Measurements from ENCODE around the gene SLC12A8. TPM values are rescaled to one million over a fixed set of nuclear protein-coding genes. Genes with fewer than 3 reads are reported as not detected.

SLC12A8 gene
- total RNA-seq, 1 donor from 2014 or later, result 2.9 TPM

- Mint-ChIP-seq H3K9me3 (no peaks in the 10 kb centered on the region), H3K27me3 (ENCODE audit: low read depth) (peaks cover 13% of the 10 kb centered on the region), H3K4me3 (no peak overlapping the region), H3K27ac (ENCODE audit: unreplicated experiment) (no peak overlapping the region), H3K4me1 (peaks cover 9% of the 10 kb centered on the region), H3K36me3 (ENCODE audit: low read depth) (no peaks in the 10 kb centered on the region)
- TF ChIP-seq CTCF (conservative IDR thresholded peaks at IDR 0.05), result no peak
- DNase-seq (ENCODE audit: low read depth, low spot score), result no peak
These were observed 75.6 kb downstream of the SLC12A8 start for GRCh38 chr3:125136966-125137357.

DNA sequence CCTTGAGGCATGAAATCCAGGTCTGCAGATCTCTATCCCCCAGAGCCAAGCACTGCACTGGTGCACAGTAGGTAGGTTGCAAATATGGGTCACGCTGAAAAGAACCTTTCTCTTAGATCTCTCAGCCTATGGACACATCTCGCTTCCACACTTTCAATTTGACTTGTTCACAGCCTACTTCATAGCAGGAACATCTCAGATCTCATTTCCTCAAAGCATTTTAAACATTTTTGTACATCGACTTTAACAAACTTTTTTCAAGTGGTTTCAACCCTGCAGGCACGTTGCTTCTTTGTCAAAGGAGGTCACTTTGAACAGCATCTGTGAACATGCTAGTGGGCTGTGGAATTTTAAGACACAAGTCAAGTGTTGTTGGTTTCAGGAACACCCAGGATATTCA lies 76.0 kb downstream of the SLC12A8 start:
- TF ChIP-seq CTCF (conservative IDR thresholded peaks at IDR 0.05), result no peak
- no peaks in the 10 kb centered on the region for H3K9me3 Mint-ChIP-seq
- no peak overlapping the region for H3K4me3 Mint-ChIP-seq
- H3K27ac Mint-ChIP-seq (ENCODE audit: unreplicated experiment), result no peak overlapping the region
- peaks cover 8% of the 10 kb centered on the region for H3K27me3 Mint-ChIP-seq (ENCODE audit: low read depth)
- no peaks in the 10 kb centered on the region for H3K36me3 Mint-ChIP-seq (ENCODE audit: low read depth)
- DNase-seq (ENCODE audit: low read depth, low spot score), result no peak
- H3K4me1 Mint-ChIP-seq, result peaks cover 7% of the 10 kb centered on the region

- Mint-ChIP-seq H3K4me3 (no peak overlapping the region), H3K27ac (ENCODE audit: unreplicated experiment) (no peak overlapping the region), H3K27me3 (ENCODE audit: low read depth) (peaks cover under 1% of the 10 kb centered on the region), H3K4me1 (peaks cover 9% of the 10 kb centered on the region), H3K36me3 (ENCODE audit: low read depth) (no peaks in the 10 kb centered on the region), H3K9me3 (no peaks in the 10 kb centered on the region)
- TF ChIP-seq CTCF (conservative IDR thresholded peaks at IDR 0.05), result no peak
- no peak for DNase-seq (ENCODE audit: low read depth, low spot score)
These were observed 77.6 kb downstream of the SLC12A8 start for GRCh38 chr3:125134952-125135351.

DNA sequence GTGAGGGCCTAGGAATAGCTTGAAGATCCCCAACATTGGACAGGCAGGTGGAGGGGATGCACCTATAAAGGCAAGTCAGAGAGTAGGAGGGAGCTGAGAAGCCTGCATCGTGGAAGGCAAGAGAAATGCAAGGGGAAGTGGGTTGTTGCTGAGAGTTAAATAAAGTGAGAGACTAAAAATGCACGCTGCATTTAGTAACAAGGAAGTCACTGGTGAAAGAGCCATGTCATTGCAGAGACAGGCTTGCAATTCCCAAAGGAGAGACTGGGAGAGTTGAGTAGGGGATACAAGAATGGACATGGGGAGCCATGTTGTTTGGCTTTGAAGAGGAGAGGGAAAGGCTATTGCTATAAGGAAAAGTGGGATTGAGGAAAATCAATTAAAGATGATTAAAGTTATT lies 79.7 kb downstream of the SLC12A8 start:
- H3K4me3 Mint-ChIP-seq, result no peak overlapping the region
- DNase-seq (ENCODE audit: low read depth, low spot score), result no peak
- H3K9me3 Mint-ChIP-seq, result no peaks in the 10 kb centered on the region
- peaks cover 24% of the 10 kb centered on the region for H3K4me1 Mint-ChIP-seq
- no peak for TF ChIP-seq CTCF (conservative IDR thresholded peaks at IDR 0.05)
- peak overlapping the region; percentile 28 for H3K27ac Mint-ChIP-seq (ENCODE audit: unreplicated experiment)
- no peaks in the 10 kb centered on the region for H3K36me3 Mint-ChIP-seq (ENCODE audit: low read depth)
- no peaks in the 10 kb centered on the region for H3K27me3 Mint-ChIP-seq (ENCODE audit: low read depth)

DNA sequence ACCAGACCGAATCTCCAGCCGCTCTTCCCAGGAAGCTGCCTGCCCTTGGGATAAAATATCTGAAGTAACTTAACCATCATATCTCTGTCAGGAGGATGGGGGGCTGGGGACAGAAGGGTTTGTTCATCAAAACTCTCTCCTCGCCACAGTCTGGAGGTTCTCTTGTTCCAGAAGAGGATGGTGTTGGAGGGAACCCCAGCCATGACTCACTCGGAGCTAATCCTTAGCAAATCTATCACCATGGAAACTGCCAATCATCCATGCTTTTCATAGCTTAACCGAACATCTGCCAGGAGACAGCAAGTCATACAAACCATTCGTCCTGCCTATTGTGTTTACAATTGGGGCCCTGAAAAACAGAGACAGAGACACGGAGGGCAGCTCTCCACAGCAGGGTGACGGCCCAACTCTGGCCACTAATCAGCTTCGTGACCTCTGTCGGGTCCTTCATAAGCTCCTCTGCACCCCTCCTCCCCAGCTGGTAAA lies 83.0 kb downstream of the SLC12A8 start:
- H3K27me3 Mint-ChIP-seq (ENCODE audit: low read depth), result no peaks in the 10 kb centered on the region
- TF ChIP-seq CTCF (conservative IDR thresholded peaks at IDR 0.05), result no peak
- H3K36me3 Mint-ChIP-seq (ENCODE audit: low read depth), result no peaks in the 10 kb centered on the region
- peaks cover 24% of the 10 kb centered on the region for H3K4me1 Mint-ChIP-seq
- no peak for DNase-seq (ENCODE audit: low read depth, low spot score)
- no peaks in the 10 kb centered on the region for H3K9me3 Mint-ChIP-seq
- no peak overlapping the region for H3K27ac Mint-ChIP-seq (ENCODE audit: unreplicated experiment)
- peak overlapping the region; percentile 4 for H3K4me3 Mint-ChIP-seq
